HCT116 (cell line): ENCODE data around the gene BLNK. TPM values are rescaled to one million over a fixed set of nuclear protein-coding genes. Genes with fewer than 3 reads are reported as not detected.

Experiments
- ATAC-seq: fragments of 200-7000 bp; cut with Tn5 transposase; 2 replicates; pipeline ENCODE4 v1.9.1; 2020; ENCODE audit warnings: mild to moderate bottlenecking, moderate library complexity
- BruUV-seq: library from RNA; stranded (reverse); fragments of 400-500 nt; replicated peaks from 2 replicates; lab custom pipeline; 2021; lab: Mats Ljungman, UMichigan
- CTCF ChIA-PET: fragments of 300-600 bp; sonication (Branson Sonifier 250); formaldehyde crosslinking; loops from one replicate; lab custom pipeline; 2021; ENCODE audit warnings: antibody characterized with exemption; lab: Charles Lee
- POLR2A ChIA-PET: fragments of 300-600, 350-600 bp; sonication (Branson Sonifier 250); formaldehyde crosslinking; loops from one replicate; lab custom pipeline; 2021; ENCODE audit warnings: antibody characterized with exemption; lab: Charles Lee
- RAD21 ChIA-PET, 2 experiments: fragments of 300-600 bp; sonication (Branson Sonifier 250); formaldehyde crosslinking; loops; one replicate each; lab custom pipeline; 2023; ENCODE audit warnings: low total read pairs in 2 of 2; ENCODE audit not compliant: uncharacterized antibody in 2 of 2, unreplicated experiment in 2 of 2, low non-redundant PET in 1 of 2; lab: Charles Lee
- DNase-seq: peaks from one replicate; pipeline ENCODE4 v3.0.0-alpha.2; 2010; ENCODE audit warnings: low read depth, low spot score
- H2AFZ ChIP-seq: fragments of 200-600 bp; shearing (Covaris generic), sonication (generic); 2 replicates; pipeline ENCODE4 v1.6.1; 2017; ENCODE audit warnings: low read depth, mixed run types, mixed read lengths, antibody characterized with exemption, low read length; ENCODE audit not compliant: poor library complexity, severe bottlenecking
- H3K27ac ChIP-seq: 2 replicates; pipeline ENCODE4 v1.5.1; 2012; ENCODE audit warnings: low read depth, low read length
- H3K27me3 ChIP-seq: fragments of 200-600 bp; sonication (generic); 2 replicates; pipeline ENCODE4 v1.6.1; 2016; ENCODE audit warnings: mixed run types, low read length, mixed read lengths; ENCODE audit not compliant: insufficient read depth
- H3K36me3 ChIP-seq, 2 experiments: fragments of 200-500 bp in 1 of 2; fragments of 200-600 bp in 1 of 2; sonication (Bioruptor generic) in 1 of 2; sonication (generic) in 1 of 2; 2 replicates each; pipeline versions ENCODE4 v1.5.1 to v1.6.1; 2014 to 2016; ENCODE audit warnings: low read length in 2 of 2, inconsistent platforms in 1 of 2, mixed read lengths in 1 of 2, mixed run types in 1 of 2; ENCODE audit not compliant: insufficient read depth in 2 of 2, control insufficient read depth in 1 of 2
- H3K4me1 ChIP-seq, 2 experiments: fragments of 200-600 bp in 1 of 2; sonication (generic) in 1 of 2; 2 replicates each; pipeline versions ENCODE4 v1.5.1 to v1.6.1; 2012 to 2017; ENCODE audit warnings: low read length in 2 of 2, inconsistent platforms in 1 of 2, mild to moderate bottlenecking in 1 of 2, mixed read lengths in 1 of 2, mixed run types in 1 of 2, moderate library complexity in 1 of 2; ENCODE audit not compliant: insufficient read depth in 2 of 2, control insufficient read depth in 1 of 2
- H3K4me2 ChIP-seq: fragments of 200-600 bp; sonication (generic); 2 replicates; pipeline ENCODE4 v1.6.1; 2017; ENCODE audit warnings: mixed run types, low read length, mixed read lengths
- H3K4me3 ChIP-seq, 2 experiments: fragments of 200-600 bp in 1 of 2; sonication (generic) in 1 of 2; replicated peaks in 1 of 2; 2 replicates each; pipeline ENCODE4 v1.5.1; 2011 to 2016; ENCODE audit warnings: low read length in 2 of 2, control low read depth in 1 of 2, low read depth in 1 of 2, mild to moderate bottlenecking in 1 of 2, mixed read lengths in 1 of 2, mixed run types in 1 of 2
- H3K79me2 ChIP-seq: fragments of 200-600 bp; sonication (generic); 2 replicates; pipeline ENCODE4 v1.6.1; 2017; ENCODE audit warnings: mild to moderate bottlenecking, mixed run types, low read length, moderate library complexity, mixed read lengths; ENCODE audit not compliant: insufficient read depth
- H3K9ac ChIP-seq: fragments of 200-600 bp; sonication (generic); 2 replicates; pipeline ENCODE4 v1.6.1; 2016; ENCODE audit warnings: low read length, mixed read lengths
- H3K9me2 ChIP-seq: fragments of 200-600 bp; sonication (generic), shearing (Covaris generic); 2 replicates; pipeline ENCODE4 v1.6.1; 2017; ENCODE audit warnings: mixed run types, mild to moderate bottlenecking, moderate library complexity; ENCODE audit not compliant: insufficient read depth
- H3K9me3 ChIP-seq, 2 experiments: fragments of 200-500 bp in 1 of 2; fragments of 200-600 bp in 1 of 2; sonication (Bioruptor generic) in 1 of 2; sonication (generic) in 1 of 2; 2 replicates each; pipeline ENCODE4 v1.6.1; 2014 to 2017; ENCODE audit warnings: low read length in 2 of 2, mixed read lengths in 2 of 2, inconsistent platforms in 1 of 2, low read depth in 1 of 2, mild to moderate bottlenecking in 1 of 2, mixed run types in 1 of 2, moderate library complexity in 1 of 2; ENCODE audit not compliant: control insufficient read depth in 1 of 2, insufficient read depth in 1 of 2
- H4K20me1 ChIP-seq: fragments of 200-600 bp; sonication (generic), shearing (Covaris generic); 2 replicates; pipeline ENCODE4 v1.6.1; 2017; ENCODE audit warnings: mixed run types, mild to moderate bottlenecking, moderate library complexity; ENCODE audit not compliant: insufficient read depth
- CBX3 ChIP-seq: IDR thresholded peaks from 2 replicates; pipeline ENCODE4 v1.6.1; 2012; ENCODE audit warnings: low read depth
- CEBPB ChIP-seq: IDR thresholded peaks from 2 replicates; pipeline ENCODE4 v1.6.1; 2012; ENCODE audit warnings: low read depth
- EGR1 ChIP-seq: IDR thresholded peaks from 2 replicates; pipeline ENCODE4 v1.6.1; 2012; ENCODE audit warnings: low read depth
- EZH2 ChIP-seq: fragments of 200-600 bp; sonication (generic); IDR thresholded peaks from 2 replicates; pipeline ENCODE4 v1.6.1; 2017; ENCODE audit warnings: antibody characterized with exemption, mixed run types
- EZH2phosphoT487 ChIP-seq: fragments of 200-600 bp; IDR thresholded peaks from 2 replicates; pipeline ENCODE4 v1.6.1; 2018; ENCODE audit warnings: antibody characterized with exemption, borderline replicate concordance
- FOSL1 ChIP-seq: IDR thresholded peaks from 2 replicates; pipeline ENCODE4 v1.6.1; 2012; ENCODE audit warnings: low read depth
- JUND ChIP-seq: IDR thresholded peaks from 2 replicates; pipeline ENCODE4 v1.6.1; 2012
- POLR2A ChIP-seq: IDR thresholded peaks from 2 replicates; pipeline ENCODE4 v1.7.0; 2011; ENCODE audit warnings: borderline replicate concordance; ENCODE audit not compliant: insufficient read depth, insufficient read length; ENCODE audit errors: extremely low read depth
- POLR2AphosphoS5 ChIP-seq: IDR thresholded peaks from 2 replicates; pipeline ENCODE4 v1.6.1; 2011; ENCODE audit warnings: mild to moderate bottlenecking, low read depth, low read length, moderate library complexity
- RAD21 ChIP-seq: IDR thresholded peaks from 2 replicates; pipeline ENCODE4 v1.6.1; 2012; ENCODE audit warnings: low read depth, mild to moderate bottlenecking
- SP1 ChIP-seq: IDR thresholded peaks from 2 replicates; pipeline ENCODE4 v1.6.1; 2012; ENCODE audit warnings: low read depth
- SRF ChIP-seq: IDR thresholded peaks from 2 replicates; pipeline ENCODE4 v1.6.1; 2012; ENCODE audit warnings: low read depth
- TCF7L2 ChIP-seq: IDR thresholded peaks from 2 replicates; pipeline ENCODE4 v1.7.0; 2011; ENCODE audit warnings: borderline replicate concordance, inconsistent platforms; ENCODE audit not compliant: insufficient read depth, insufficient read length; ENCODE audit errors: extremely low read depth
- YY1 ChIP-seq: IDR thresholded peaks from 2 replicates; pipeline ENCODE4 v1.6.1; 2011; ENCODE audit warnings: low read length, low read depth, moderate library complexity, mild to moderate bottlenecking; ENCODE audit not compliant: insufficient replicate concordance; ENCODE audit errors: extremely low read depth
- ZFX ChIP-seq: fragments of 450-650 bp; IDR thresholded peaks from 2 replicates; pipeline ENCODE4 v1.6.1; 2017
- intact Hi-C: fragments of 100-400 bp; cut with micrococcal nuclease; formaldehyde crosslinking; loops from 2 replicates; pipeline ENCODE4 v1.10.0; 2022
- total RNA-seq: library from RNA; stranded (reverse); gene quantifications from one replicate; pipeline ENCODE4 v1.2.1, GENCODE V29; 2021; ENCODE audit not compliant: unreplicated experiment
- TF ChIP-seq, protein P1 (sequence below), 3 experiments: fragments of 200-600 bp in 1 of 3; sonication (generic) in 1 of 3; IDR thresholded peaks in 2 of 3; conservative IDR thresholded peaks in 1 of 3; 2 replicates each; pipeline ENCODE4 v1.5.1; 2012 to 2017; ENCODE audit warnings: low read depth in 2 of 3, low read length in 2 of 3, antibody characterized with exemption in 1 of 3, borderline replicate concordance in 1 of 3, control low read depth in 1 of 3, mild to moderate bottlenecking in 1 of 3, mixed read lengths in 1 of 3, mixed run types in 1 of 3, moderate library complexity in 1 of 3; ENCODE audit not compliant: insufficient read depth in 1 of 3
- TF ChIP-seq, protein P2 (sequence below): IDR thresholded peaks from 2 replicates; pipeline ENCODE4 v1.6.1; 2012
- TF ChIP-seq, protein P3 (sequence below): IDR thresholded peaks from 2 replicates; pipeline ENCODE4 v1.6.1; 2011; ENCODE audit warnings: mild to moderate bottlenecking, low read length, moderate library complexity; ENCODE audit not compliant: insufficient replicate concordance; ENCODE audit errors: extremely low read depth
- TF ChIP-seq, protein P4 (sequence below): IDR thresholded peaks from 2 replicates; pipeline ENCODE4 v1.6.1; 2012

Gene BLNK
- total RNA-seq, 1 experiment from 2014 or later = 0.59 TPM

DNA sequence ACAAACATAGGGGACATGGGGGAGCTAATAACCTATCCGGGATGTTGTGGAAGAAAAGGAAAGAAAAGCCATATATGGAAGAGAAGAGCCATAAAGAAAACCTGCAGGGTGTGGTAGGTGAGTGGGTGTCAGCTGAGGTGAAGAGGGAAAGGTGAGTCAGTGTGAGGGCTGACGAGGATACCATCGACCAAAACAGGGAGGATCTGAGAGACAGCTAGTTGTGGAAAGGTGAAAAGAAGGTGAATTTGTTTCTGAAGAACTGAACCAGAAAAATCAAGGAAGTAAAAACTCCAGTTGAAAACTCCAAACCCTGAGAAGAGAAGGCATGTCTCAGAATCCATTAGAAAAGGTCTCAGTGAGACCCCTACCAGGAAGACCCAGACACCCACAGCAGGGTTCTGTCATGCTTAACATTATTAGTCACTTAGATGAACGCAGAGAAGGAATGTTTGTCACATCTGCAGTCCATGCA, 4.1 kb downstream of the BLNK start:
- ChIA-PET RAD21 (no interaction called here), CTCF (interaction anchor here (1.3 kb wide), 1 partner anchor 38 kb away, joined by 6 read pairs; no protein-coding TSS in a partner anchor)

More for the DNA sequence above, 4.1 kb downstream of the BLNK start:
- Histone ChIP-seq H3K4me2 (peak overlapping the region; percentile 70), H3K4me1 (peaks cover 14 to 25% of the 10 kb centered on the region in 2 experiments), H3K9ac (no peak overlapping the region), H3K4me3 (peak overlapping the region in 1 of 2 experiments; percentile 33; a peak in 1 of 4 replicates), H3K27ac (no peak overlapping the region), H4K20me1 (no peaks in the 10 kb centered on the region), H3K27me3 (no peaks in the 10 kb centered on the region), H3K79me2 (no peaks in the 10 kb centered on the region), H3K9me3 (no peaks in the 10 kb centered on the region), H3K36me3 (no peaks in the 10 kb centered on the region), H3K9me2 (no peaks in the 10 kb centered on the region), H2AFZ (peak overlapping the region; percentile 59)
- TF ChIP-seq POLR2A = no peak
- peak; percentile 67 for TF ChIP-seq JUND
- TF ChIP-seq SRF = peak; percentile 96
- peak; percentile 49; the same call in 1 of the 2 replicates for TF ChIP-seq CBX3
- no peak for TF ChIP-seq RAD21
- no peak for TF ChIP-seq CEBPB
- TF ChIP-seq SP1 = peak; percentile 73
- TF ChIP-seq, protein P1, sequence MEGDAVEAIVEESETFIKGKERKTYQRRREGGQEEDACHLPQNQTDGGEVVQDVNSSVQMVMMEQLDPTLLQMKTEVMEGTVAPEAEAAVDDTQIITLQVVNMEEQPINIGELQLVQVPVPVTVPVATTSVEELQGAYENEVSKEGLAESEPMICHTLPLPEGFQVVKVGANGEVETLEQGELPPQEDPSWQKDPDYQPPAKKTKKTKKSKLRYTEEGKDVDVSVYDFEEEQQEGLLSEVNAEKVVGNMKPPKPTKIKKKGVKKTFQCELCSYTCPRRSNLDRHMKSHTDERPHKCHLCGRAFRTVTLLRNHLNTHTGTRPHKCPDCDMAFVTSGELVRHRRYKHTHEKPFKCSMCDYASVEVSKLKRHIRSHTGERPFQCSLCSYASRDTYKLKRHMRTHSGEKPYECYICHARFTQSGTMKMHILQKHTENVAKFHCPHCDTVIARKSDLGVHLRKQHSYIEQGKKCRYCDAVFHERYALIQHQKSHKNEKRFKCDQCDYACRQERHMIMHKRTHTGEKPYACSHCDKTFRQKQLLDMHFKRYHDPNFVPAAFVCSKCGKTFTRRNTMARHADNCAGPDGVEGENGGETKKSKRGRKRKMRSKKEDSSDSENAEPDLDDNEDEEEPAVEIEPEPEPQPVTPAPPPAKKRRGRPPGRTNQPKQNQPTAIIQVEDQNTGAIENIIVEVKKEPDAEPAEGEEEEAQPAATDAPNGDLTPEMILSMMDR (IDR thresholded peaks at IDR 0.05 in 2 of 3, conservative IDR thresholded peaks at IDR 0.05 in 1 of 3; ENCODE audit: borderline replicate concordance in 1 of 3, insufficient read depth in 1 of 3, low read depth in 2 of 3, low read length in 2 of 3) = no peak
- TF ChIP-seq, protein P2, sequence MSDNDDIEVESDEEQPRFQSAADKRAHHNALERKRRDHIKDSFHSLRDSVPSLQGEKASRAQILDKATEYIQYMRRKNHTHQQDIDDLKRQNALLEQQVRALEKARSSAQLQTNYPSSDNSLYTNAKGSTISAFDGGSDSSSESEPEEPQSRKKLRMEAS = peak; percentile 29; the same call in 1 of the 2 replicates
- TF ChIP-seq EZH2phosphoT487 = no peak
- peak; percentile 66 for TF ChIP-seq FOSL1
- no peak for TF ChIP-seq POLR2AphosphoS5
- TF ChIP-seq, protein P3, sequence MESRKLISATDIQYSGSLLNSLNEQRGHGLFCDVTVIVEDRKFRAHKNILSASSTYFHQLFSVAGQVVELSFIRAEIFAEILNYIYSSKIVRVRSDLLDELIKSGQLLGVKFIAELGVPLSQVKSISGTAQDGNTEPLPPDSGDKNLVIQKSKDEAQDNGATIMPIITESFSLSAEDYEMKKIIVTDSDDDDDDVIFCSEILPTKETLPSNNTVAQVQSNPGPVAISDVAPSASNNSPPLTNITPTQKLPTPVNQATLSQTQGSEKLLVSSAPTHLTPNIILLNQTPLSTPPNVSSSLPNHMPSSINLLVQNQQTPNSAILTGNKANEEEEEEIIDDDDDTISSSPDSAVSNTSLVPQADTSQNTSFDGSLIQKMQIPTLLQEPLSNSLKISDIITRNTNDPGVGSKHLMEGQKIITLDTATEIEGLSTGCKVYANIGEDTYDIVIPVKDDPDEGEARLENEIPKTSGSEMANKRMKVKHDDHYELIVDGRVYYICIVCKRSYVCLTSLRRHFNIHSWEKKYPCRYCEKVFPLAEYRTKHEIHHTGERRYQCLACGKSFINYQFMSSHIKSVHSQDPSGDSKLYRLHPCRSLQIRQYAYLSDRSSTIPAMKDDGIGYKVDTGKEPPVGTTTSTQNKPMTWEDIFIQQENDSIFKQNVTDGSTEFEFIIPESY = no peak
- TF ChIP-seq, protein P4, sequence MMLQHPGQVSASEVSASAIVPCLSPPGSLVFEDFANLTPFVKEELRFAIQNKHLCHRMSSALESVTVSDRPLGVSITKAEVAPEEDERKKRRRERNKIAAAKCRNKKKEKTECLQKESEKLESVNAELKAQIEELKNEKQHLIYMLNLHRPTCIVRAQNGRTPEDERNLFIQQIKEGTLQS = peak; percentile 14; the same call in 1 of the 2 replicates
- TF ChIP-seq ZFX = no peak
- no peak for TF ChIP-seq EZH2
- TF ChIP-seq TCF7L2 = no peak
- TF ChIP-seq YY1 = no peak
- TF ChIP-seq EGR1 = peak; percentile 89
- DNase-seq = peak; percentile 54
- intact Hi-C loops = no loop called here
- BruUV-seq = no TSS peak
- POLR2A ChIA-PET = no interaction called here
- peak; percentile 85 for ATAC-seq
